NCI-H2029 (cell line): Measurements from ENCODE around the gene INO80.
"Not testable (repeated sequence)": the region's sequence is repeated elsewhere in the genome, so short reads cannot be mapped to it uniquely, and the experiment has no call there.

Experiments used
- DNase-seq: peaks from one replicate; lab custom pipeline; 2025; lab: John Stamatoyannopoulos, UW

Gene INO80

GRCh38 chr15:40963201-40963600 is 152.9 kb downstream of the INO80 start:
- DNase-seq: no peak

GRCh38 chr15:40962317-40962716 is 153.8 kb downstream of the INO80 start:
- DNase-seq: not testable (repeated sequence)

GRCh38 chr15:40961740-40962139 is 154.3 kb downstream of the INO80 start:
- not testable (repeated sequence) for DNase-seq

GRCh38 chr15:40960925-40961324 is 155.2 kb downstream of the INO80 start:
- DNase-seq: no peak

GRCh38 chr15:40960151-40960885 is 155.8 kb downstream of the INO80 start:
- no peak for DNase-seq

- DNase-seq: no peak
Observed at GRCh38 chr15:40959331-40960141, 156.5 kb downstream of the INO80 start.

GRCh38 chr15:40958723-40959122 is 157.4 kb downstream of the INO80 start:
- DNase-seq: no peak

GRCh38 chr15:40958146-40958545 is 157.9 kb downstream of the INO80 start:
- no peak for DNase-seq

GRCh38 chr15:40957581-40958051 is 158.5 kb downstream of the INO80 start:
- DNase-seq: peak; percentile 84

- no peak for DNase-seq
Observed at GRCh38 chr15:40957041-40957555, 159.0 kb downstream of the INO80 start.

- DNase-seq: no peak
Observed at GRCh38 chr15:40956541-40956982, 159.5 kb downstream of the INO80 start.

- DNase-seq: no peak
Observed at GRCh38 chr15:40955930-40956540, 160.0 kb downstream of the INO80 start.

- no peak for DNase-seq
Observed at GRCh38 chr15:40955141-40955903, 160.8 kb downstream of the INO80 start.

GRCh38 chr15:40954158-40954848 is 161.8 kb downstream of the INO80 start:
- not testable (repeated sequence) for DNase-seq

- no peak for DNase-seq
Observed at GRCh38 chr15:40953713-40954074, 162.4 kb downstream of the INO80 start.

GRCh38 chr15:40952901-40953712 is 163.0 kb downstream of the INO80 start, which contains the start of gene CHAC1:
Gene CHAC1, plus strand, starts transcription at chr15:40953471. Its CDS starts 113 bp downstream, at chr15:40953584.
- peak; percentile 73 for DNase-seq

GRCh38 chr15:40952301-40952900 is 163.7 kb downstream of the INO80 start:
- no peak for DNase-seq

GRCh38 chr15:40951764-40952163 is 164.3 kb downstream of the INO80 start:
- DNase-seq: no peak

- DNase-seq: no peak
Observed at GRCh38 chr15:40949756-40950207, 166.3 kb downstream of the INO80 start.
